Stimulated activated CD8-positive, alpha-beta memory T cell treated with anti-CD3 and anti-CD28 coated beads, Interleukin-4, amount 100 ng/mL, for 4 hours (primary cell): ENCODE results near the gene SCRT2.
A peak's percentile ranks its signal among the peaks of the same experiment; 100 is the strongest.
"Not testable (repeated sequence)": the region's sequence is repeated elsewhere in the genome, so short reads cannot be mapped to it uniquely, and the experiment has no call there.

ENCODE experiments used
- DNase-seq, 2 donors: peaks; one replicate each; pipeline ENCODE4 v3.0.0-alpha.2; 2020; ENCODE audit warnings: low read depth in 2 of 2, low spot score in 1 of 2

The SCRT2 gene

DNA sequence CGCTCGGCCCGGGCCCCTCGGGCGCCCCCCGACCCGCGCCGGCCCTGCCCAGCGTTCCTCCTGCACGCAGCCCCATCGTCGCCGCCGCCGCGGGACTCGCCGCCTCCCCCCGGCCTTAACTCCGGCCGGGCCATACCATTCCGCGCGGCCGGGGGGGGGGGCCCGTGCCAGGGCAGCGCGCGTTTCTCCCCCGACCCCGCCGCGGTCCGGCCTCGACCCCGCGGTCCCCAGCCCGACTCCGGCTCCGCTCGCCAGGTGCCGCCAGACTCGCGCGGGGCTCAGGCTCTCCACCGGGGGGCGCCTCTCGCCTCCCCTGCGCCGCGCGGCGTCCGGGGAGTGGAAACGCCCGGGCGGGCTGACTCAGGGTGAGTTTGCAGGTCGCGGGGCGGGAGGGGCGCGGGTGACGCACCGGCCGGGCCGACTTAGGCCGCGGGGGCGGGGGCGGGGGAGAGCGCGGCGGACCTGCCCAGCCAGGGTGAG lies 22.5 kb downstream of the SCRT2 start, which contains the start of gene SRXN1:
TSS of gene SRXN1 (minus strand) at position 91 of the 480 bp plus-strand sequence. CDS start at position 76, 15 bp downstream.
- DNase-seq, result peak; percentile 61 to 74

DNA sequence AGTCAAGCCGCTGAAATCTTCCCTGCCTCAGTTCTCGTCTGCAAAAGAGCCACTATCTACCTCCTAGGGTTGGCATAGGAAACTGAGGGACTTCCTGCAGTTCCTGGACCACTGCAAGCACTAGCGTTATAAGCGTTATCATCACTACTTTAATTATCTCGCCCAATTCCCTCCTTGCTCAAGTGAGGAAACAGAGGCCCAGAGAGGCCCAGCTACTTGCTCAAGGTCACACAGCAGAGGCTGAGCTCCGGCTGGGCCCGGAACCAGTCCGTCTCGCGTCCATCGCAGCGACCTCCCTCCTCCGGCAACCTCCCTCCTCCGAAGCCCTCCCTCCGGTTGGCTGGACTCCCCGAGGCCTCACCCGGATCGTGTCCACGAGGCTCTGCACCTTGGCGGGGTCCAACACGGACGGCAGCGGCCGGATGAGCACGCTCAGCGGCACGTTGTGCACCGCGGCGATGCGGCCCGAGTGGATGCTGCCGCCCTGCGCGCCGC lies 22.9 kb downstream of the SCRT2 start:
- DNase-seq, result no peak

DNA sequence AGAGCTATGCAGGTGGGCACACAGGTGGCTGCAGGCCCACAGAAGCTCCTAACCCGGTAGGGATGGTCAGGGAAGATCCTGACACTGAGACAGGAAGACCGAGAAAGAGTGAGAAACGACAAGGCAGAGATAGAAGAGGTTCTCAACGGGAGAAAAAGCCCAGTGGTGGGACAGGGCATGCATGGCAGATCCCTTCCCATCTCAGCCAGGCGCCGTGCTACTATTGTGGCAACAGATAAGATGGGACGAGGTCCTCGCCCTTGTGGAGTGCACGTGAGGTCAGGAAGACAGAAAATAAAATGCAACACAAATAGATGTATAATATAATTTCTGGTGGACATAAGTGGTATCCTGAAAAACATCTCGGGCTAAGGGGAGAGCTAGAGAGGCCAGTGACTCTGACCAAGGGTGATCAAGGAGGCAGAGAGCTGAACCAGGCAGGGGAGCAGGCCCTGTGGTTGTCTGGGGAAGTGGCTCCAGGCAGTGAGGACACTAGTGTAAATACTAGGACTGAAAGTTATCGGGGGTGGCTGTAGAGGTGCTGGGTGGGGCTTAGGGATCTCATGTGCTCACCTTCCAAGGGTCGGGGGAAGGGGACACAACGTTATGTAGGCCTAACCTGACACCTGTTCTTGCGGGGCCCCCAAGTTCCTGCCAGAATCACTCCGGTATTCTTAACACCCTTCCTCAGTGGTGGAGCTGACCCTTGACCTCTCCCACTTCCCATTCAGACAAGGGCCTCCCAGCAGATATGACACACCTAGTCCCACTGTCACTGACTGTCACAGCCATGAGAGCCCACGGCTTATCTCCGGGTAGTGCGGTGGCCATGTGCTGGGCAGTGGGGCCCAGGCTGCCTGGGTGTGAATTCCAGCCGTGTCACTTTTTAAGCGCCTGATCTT lies 23.6 kb downstream of the SCRT2 start:
- DNase-seq, result no peak

DNA sequence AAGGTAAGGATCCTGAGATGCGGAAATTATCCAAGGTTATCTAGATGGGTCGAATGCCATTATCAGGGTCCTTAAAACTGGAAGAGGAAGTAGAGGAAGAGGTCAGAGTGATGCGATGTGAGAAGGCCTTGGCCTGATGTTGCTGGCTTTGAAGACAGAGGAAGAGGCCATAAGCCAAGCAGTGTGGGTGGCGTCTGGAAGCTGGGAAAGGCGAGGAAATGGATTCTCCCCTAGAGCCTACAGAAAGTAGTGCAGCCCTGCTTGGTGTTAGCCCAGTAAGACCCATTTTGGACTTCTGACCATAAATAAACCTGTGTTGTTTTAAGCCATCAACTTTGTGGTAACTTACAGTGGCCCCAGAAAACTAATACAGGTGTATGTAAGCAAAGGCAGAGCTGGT lies 24.6 kb downstream of the SCRT2 start:
- DNase-seq, result no peak

DNA sequence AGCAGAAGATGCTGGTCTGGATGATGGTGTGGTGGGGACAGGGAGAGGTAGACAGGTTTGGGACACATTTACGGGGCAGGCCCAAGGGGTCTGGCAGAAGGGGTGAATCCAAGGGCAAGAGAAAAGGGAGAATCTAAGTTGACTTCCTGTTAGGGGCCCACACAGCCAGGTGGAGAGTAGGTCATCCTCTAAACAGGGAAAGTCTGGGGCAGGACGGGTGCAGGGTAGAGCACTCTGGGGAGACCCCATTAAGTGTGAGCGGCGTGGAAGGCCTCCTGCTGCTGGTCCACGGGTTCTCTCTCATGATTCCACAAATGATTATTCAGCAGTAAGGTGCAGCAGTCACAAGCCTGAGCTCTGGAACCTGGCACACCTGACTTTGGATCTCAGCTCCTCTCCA lies 25.3 kb downstream of the SCRT2 start:
- no peak for DNase-seq

DNA sequence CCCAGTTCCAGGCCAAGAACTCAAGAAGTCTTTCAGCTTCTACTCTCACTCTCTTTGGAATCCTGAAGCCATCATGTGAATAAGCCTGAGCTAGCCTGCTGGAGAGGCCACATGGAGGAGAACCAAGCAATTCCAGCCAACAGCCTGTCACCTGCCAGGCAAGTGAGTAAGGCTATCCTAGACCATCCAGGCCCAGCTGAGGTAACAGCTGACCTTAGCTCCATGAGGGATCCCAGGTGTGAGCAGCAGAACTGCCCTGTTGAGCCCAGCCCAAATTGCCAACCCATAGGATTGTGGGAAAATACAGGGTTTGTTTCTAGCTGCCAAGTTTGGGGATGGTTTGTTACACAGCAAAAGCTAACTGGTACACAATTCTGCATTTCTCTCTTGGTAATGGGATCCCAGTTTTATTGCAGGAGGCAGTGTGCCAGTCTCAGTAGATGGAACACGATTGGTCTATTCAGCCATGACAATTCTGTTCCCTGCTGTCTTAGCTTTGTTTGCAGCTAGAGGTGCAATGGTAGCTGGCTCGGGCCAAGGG lies 28.1 kb downstream of the SCRT2 start:
- no peak for DNase-seq

DNA sequence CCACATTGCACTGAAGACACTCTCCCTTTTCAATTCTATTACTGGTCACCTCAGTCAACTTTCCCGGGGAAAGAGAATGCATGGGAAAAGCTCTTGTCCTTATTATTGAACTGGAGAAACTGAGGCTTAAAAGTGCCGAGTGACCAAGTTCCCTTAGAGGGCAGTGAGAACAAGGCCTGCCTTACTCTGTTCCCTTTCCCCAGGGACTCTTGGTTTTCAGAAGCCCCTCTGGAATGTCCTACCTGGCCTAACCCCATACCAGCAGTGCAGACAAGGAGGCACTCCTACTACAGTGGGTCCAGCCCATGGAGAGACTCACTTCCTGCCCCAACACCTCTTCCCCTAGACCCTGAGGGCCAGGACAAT lies 28.8 kb downstream of the SCRT2 start:
- DNase-seq, result no peak

DNA sequence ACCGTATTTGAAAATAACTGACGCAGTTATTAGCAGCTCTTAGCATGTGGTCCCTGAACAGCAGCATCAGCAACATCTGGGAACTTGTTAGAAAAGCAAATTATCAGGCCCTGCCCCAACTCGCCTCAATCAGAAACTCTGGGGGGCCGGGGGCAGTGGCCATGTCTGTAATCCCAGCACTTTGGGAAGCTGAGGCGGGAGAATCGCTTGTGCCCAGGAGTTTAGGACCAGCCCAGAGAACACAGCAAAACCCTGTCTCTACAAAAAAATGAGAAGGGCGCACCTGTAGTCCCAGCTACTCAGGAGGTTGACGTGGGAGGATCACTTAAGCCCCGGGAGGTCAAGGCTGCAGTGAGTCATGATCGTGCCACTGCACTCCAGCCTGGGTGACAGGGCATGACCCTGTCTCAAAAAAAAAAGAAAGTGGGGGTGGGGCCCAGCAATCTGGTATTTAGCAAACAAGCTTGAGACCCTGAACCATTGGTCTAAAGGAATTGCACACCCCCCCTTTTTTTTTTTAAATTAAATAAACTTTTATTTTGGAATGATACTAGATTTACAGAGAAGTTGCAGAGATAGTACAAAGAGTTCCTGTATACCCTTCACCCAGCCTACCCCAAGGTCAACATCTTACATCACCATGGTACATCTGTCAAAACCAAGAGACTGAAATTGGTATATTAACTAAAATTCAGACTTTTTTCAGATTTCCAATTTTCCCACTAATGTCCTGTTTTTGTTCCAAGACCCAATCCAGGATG lies 29.3 kb downstream of the SCRT2 start:
- no peak for DNase-seq

DNA sequence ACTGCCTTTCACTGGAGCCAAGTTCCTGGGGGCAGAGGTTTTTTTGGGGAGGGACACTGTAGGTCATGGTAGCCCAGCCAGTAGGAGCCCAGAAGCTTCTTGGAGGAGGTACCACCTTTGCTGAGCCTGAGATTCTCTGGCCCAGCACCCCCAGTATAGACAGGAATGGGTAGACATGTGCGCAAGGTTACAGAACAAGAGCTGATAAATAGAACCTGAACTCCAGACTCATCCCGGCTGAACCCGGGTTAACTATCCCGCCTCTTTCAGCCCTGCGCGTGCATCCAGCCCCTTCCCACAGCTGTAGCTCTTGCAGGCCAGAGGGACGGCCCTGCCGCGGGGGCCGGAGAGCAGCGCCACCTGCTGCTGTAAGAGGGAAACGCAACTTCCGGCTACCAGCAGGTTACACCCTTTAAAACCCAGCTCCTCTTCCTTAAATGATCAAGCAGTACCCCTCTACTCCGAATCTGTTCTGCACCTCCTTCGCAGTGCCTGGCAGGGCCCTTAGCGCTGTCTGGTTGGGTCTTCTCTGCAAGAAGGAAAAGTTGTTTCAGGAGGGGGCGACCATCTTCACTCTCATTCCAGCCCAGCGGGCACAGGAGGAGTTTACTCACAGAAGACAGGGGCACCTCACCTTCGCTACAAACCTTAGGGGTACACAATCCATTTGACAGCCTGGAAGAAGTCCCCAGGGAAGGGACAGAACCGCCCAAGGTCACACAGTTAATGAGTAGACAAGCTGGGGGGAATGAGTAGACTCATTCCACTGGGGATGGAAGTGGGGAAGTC lies 30.1 kb downstream of the SCRT2 start:
- peak in 1 of 2 donors; percentile 19 for DNase-seq

DNA sequence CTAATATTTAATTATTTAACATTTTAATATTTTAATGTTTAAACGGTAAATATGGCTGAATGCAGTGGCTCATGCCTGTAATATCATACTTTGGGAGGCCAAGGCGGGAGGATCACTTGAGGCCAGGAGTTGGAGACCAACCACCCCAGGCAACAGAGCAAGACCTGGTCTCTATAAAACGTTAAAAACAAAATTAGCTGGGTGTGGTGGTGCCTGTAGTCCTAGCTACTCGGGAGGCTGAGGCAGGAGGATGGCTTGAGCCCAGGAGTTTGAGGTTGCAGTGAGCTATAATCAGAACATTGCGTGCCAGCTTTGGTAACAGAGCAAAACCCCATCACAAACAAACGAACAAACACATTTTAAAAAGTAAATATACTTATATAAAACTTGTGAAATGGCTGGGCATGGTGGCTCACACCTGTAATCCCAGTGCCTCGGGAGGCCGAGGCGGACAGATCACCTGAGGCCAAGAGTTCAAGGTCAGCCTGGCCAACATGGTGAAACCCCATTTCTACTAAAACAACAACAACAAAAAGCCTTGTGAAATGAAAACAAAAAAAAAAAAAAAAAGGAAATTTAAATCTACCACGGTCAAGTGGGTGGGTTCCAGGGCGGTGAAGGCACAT lies 30.8 kb downstream of the SCRT2 start:
- DNase-seq, result no peak

DNA sequence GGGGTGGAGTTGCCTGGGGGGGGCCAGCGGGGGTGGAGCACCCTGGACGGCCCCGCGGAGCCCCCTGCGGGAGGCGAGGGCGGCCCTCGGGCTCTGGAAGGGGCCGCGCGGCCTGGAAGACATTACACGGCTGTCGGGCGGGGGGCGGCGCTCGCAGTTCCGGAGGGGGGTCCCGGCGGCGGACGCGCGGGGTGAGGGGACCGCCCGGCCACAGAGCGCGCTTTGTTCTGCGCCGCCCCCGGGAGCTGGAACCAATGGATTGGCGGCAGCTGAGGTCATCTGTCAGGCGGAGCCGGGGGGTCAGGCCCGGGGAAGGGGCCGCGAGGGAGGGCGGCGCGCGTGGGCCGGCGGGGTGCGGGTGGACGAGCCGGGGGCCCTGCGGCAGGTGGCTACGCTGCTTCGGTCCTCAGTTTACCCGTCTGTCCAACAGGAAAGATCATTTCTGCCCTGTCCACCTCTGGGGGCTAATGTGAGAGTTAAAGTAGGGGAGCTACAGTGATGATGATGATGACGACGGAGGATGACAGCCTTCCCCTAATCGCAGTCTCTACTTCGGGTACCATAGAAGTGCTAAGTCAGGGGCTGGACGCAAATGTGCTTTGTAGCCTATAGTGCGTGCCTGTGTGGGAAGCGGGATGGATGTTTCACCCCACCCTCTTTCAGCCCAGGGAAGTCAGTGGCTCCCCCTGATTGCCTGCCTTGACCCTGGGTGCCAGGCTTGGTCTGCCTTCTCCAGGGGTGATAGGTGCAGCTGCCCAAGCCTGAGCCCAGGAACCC lies 33.0 kb downstream of the SCRT2 start:
- DNase-seq, result no peak

DNA sequence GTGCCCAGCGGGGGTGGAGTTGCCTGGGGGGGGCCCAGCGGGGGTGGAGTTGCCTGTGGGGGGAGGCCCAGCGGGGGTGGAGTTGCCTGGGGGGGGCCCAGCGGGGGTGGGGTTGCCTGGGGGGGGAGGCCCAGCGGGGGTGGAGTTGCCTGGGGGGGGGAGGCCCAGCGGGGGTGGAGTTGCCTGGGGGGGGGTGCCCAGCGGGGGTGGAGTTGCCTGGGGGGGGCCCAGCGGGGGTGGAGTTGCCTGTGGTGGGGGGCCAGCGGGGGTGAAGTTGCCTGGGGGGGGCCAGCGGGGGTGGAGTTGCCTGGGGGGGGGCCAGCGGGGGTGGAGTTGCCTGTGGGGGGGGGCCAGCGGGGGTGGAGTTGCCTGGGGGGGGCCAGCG lies 33.6 kb downstream of the SCRT2 start:
- DNase-seq, result not testable (repeated sequence)

DNA sequence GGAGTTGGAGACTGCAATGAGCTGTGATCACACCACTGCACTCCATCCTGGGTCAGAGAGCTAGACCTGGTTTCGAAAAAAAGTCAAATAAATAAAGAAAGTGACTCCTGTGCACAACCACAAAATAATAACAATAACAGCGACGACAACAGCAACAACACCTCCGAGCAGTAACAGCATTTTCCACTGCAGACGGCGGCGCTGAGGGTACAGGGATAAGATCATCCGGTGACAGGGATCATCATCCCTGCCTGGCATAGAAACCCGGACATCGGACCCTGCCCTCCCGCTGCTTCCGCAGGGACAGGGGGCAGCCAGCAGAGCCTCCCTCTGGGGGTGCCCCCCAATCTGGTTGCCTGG lies 34.1 kb downstream of the SCRT2 start:
- no peak for DNase-seq

DNA sequence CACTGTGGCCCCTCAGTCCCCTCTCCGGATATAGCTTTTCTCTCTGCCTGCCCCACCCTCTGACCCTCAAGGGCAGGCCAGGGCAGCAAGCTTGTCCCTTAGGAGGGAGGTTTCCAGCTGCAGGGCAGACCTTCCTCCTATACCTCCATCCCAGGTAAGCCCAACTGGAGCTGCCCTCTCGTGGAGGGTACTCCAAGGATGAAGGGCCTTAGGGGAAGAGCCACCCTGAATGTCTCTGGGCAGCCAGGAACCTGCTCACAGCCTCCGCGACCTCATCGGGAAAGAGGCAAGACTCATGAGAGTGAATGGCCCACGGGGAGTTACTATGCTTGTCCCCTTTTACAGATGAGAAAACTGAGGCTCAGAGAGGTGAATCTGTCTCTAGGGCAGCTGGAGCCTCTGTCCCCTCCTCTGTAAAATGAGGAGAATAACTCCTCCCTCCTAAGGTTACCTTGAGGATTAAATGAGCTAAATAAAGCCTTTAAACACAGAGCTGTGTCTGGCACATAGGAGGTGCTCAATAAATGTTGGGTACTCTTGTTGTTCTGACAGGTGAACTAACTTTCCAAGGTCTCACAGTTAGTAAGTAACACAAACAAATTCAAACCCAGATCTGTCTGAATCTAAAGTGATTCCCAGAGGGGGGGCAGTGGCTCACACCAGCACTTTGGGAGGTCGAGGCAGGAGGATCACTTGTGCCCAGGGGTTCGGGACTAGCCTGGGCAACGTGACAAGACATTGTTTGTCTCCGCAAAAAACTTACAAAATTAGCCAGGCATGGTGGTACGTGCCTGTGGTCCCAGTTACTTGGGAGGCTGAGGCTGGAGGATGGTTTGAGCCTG lies 34.7 kb downstream of the SCRT2 start:
- DNase-seq, result no peak

DNA sequence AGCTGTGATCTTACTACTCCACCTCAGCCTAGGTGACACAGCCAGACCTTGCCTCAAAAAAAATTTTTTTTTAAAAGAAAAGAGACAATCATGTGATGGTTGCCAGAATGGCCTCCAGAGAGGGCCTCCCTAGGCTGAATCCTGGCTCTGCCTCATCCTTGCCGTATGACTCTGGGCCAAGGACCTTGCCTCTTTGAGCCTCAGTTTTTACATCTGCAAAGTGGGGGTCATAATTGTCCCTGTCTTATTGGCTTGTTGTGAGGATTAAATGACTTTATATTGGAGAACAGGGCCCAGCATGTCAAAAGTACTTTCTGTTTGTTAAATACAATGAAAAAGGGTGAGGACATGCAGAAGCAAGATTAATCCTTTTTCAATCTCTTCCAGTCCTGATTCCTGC lies 37.0 kb downstream of the SCRT2 start:
- no peak for DNase-seq

DNA sequence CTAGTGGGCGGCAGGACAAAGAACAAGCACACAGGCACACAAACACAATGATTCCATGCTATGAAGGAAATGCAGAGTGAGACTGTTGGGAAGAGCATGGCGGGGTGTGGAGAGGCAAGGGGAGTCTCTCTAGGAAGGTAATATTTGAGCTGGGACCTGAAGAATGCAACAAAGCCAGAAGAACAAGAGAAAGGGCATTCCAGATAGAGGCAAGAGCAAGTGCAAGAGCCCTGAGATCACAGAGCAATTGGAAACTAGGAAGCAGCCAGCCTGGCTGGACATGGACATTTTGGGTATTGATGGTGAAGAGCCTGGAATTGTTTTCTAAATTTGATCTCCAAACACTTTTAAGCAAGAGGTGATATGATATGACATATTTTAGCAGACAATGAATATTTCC lies 38.0 kb downstream of the SCRT2 start:
- no peak for DNase-seq

DNA sequence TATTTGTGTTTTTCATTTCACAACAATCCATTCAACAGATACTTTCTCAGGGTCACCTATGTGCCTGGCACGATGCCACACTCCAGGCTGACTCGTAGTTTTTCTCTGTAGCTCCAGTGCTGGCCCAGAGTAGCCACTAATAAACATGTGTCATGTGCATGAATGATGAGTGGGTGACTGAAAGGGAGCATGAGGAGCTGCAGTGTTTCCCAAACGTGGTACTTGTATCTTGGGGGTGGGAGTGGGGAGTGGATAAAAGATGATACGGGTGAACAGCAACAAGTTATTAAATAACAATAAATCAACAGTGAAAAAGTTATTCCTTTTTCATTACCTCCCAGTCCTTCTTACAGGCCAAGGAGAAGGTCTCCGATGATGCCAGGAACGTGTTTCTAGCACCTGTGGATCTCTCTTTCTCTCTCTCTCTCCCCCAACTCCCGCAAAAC lies 39.7 kb downstream of the SCRT2 start:
- no peak for DNase-seq

DNA sequence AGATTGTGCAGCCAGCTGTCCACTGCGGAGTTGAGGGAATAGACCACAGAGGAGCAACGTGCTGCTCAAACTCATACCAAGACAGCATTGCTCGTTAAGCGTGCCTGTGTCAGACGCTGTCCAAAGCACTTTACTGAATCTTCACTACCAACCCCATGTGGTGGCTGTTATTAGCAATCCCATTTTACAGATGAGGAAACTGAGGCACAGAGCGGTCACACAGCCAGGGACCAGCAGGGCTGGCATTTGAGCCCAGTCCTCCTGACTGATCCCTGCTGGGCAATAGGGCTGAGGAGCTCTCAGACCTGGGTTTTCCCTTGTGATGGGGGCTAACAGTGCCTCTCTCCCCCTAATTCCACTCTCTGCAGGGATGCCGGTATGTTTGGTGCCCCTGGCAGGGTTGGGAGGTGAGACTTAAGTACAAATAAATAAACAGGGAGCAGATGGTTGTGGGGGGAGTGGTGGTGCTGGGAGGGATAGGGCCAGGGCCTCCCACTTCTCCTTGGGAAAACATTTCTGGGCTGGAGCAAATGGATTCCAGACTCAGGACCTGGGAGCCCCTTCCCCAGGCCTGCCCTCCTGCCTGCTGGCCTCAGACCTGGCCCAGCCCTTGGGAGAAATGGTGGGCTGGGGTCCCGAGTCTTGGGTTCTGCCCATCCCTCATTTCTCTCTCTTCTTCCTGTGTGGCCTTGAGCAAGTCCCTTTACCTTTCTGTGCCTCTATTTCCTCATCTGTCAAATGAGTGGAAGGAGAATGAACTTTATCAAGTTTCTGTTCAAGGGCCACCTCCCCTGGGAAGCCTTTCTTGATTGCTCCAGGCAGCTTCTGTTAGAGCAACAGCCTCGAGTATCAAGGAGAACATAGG lies 40.3 kb downstream of the SCRT2 start:
- DNase-seq, result no peak
